HG03432 (cell line): ENCODE results near the gene S100A12.

ENCODE experiments used
- ATAC-seq: cut with Tn5 transposase; IDR thresholded peaks from one replicate; pipeline ENCODE4 v1.9.1; 2021; ENCODE audit warnings: mild to moderate bottlenecking, moderate library complexity; ENCODE audit not compliant: unreplicated experiment

Gene S100A12

DNA sequence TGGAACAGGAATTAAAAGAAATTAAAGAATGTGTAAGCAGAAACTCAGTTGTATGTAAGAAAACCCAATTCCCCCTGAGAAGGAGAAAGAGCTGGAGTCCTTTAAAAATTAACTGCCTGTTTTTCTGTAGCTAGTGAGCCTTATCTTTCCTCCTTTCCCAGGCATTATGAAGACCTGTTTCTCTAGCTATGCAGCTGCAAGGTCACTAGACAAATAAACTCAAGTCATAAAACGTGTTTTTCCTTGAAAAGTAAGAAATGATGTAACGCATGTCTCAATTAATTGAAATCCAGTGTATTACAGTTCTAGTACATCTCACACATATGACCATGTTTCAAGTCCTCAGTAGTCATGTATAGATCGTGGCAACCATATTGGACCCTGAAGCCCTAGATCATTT lies 5.3 kb downstream of the S100A12 start:
- no peak for ATAC-seq

- no peak for ATAC-seq
These were observed 6.9 kb downstream of the S100A12 start for GRCh38 chr1:153368495-153368894.

DNA sequence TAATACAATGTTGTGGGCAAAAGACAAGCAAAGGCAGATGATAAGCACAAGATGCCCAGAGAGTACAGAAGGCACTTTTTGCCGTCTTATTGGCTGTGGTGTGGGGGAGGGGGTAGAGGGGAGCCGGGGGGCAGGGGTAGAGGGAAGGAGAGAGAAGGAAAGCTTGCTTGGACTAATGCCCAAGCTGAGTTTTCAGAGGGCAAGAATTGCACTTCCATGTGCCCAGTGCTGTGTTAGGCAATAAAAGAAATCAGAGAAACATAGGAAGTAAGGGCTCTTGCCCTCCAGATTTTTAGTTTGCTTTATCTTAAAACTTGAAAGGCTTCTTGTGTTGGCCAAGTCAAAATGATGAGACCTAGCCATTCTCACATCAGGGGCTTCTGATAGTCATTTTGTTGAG lies 8.3 kb downstream of the S100A12 start:
- ATAC-seq, result no peak

DNA sequence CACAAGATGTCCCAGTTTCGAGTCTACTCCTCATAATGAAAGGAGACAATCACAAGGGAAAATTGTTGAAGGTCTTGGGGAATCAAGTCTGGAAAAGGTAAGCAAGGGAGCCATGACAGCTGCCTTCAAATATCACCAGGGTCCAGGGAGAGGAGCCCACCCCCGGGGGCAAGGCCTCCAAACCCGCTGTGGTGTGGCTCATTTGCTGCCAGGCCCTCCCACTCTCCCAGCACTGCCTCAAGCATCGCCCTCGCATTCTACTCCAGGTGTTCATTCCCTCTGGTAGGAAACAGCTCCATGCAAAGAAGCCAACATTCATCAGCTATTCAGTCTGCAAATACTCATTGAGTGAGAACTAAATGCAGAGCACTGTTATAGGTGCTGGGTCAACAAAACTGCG lies 9.2 kb downstream of the S100A12 start:
- no peak for ATAC-seq

DNA sequence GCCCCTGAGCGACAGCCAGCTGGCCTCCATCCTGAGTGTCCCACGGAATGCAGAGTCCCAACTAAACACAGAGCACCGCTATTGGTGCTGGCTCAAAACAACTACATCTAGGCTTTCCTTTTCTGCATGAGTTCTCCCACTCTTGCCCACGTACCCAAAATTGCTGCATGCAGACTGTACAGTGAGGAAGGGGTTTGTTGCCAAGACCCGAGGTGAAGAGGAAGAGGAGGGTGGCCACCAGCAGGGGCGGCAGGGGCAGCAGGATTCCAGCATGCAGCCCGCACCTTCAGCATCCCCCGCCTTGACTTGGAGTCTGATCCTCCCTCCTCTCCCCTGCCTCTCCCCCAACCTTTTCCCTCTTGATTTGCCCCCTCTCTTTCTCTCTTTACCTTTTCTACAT lies 9.7 kb downstream of the S100A12 start:
- no peak for ATAC-seq

- ATAC-seq, result no peak
These were observed 10.4 kb downstream of the S100A12 start for GRCh38 chr1:153364766-153365666.

GRCh38 chr1:153364156-153364555 lies 11.3 kb downstream of the S100A12 start:
- no peak for ATAC-seq

DNA sequence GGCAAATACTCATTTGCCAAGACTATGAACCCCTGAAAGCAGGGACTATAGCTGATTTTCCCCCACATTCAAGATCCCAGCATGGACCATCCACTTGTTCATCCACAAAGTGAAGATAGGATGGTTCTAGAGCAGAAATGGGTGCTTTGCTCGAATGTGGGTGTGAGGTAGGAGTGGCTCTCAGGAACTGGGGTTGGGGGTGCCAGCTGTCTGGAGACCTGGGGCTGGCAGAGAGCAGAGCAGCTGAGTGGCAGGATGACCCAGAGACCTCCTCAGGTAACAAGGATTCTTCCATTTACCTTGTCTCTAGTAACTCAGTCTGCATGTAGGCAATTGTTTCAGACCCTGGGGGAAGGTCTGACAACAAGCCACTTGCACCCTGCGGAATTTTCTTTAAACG lies 11.8 kb downstream of the S100A12 start:
- no peak for ATAC-seq

GRCh38 chr1:153362187-153362775 lies 13.1 kb downstream of the S100A12 start:
- no peak for ATAC-seq

- no peak for ATAC-seq
These were observed 13.8 kb downstream of the S100A12 start for GRCh38 chr1:153361480-153362109.

DNA sequence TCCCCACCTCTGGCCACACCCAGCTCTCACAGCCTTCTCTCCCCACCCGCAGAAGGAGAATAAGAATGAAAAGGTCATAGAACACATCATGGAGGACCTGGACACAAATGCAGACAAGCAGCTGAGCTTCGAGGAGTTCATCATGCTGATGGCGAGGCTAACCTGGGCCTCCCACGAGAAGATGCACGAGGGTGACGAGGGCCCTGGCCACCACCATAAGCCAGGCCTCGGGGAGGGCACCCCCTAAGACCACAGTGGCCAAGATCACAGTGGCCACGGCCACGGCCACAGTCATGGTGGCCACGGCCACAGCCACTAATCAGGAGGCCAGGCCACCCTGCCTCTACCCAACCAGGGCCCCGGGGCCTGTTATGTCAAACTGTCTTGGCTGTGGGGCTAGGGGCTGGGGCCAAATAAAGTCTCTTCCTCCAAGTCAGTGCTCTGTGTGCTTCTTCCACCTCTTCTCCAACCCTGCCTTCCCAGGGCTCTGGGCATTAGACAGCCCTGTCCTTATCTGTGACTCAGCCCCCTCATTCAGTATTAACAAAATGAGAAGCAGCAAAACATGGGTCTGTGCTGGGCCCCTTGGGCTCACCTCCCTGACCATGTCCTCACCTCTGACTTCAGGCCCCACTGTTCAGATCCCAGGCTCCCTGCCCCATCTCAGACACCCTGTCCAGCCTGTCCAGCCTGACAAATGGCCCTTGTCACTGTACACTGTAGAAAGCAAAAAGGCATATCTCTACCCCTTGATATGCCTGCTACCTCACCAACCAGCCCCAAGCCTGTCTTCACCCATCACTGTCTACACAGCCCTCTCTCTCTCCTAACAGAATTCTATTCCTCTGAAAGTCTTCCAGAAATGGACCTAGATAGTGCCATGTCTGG lies 14.6 kb downstream of the S100A12 start:
- ATAC-seq, result no peak

DNA sequence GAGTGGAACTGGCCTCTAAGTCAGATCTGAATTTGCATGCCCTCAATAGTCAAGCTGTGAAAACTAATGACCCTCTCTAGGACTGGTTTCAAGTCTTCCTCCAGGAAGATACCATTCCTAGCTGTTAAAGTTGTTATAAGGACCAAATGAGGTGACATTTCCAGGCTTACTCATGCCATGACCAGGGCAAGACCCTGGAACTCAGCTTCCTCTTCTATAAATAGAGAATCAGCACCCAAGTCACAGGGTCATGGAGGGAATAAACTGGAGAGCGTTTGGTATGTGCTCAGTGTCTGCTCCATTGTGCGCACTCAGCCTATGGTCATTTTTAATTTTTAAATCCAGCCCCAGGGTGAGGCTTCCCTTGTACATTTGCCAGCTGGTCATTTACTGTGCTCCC lies 15.2 kb downstream of the S100A12 start:
- no peak for ATAC-seq

DNA sequence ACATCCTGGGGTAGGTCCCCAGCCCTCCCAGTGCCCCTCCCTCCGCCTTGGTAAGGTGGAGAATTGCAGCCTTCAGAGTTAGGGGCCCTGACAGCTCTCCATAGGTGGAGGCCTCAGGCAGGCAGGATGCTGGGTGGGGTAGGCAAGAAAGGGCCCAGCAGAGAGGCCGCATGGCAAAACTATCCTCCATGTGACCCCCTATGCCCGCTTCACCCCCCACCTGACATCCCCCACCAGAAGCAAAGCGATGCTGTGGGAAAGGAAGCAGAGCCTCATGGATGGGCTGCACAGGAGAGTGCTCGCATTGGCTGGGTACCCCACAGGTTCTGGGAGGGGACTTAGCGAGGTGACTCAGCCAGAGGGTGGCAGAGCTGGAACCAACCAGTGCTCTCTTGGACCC lies 16.2 kb downstream of the S100A12 start:
- ATAC-seq, result no peak

GRCh38 chr1:153358691-153358975 lies 16.8 kb downstream of the S100A12 start:
- no peak for ATAC-seq

DNA sequence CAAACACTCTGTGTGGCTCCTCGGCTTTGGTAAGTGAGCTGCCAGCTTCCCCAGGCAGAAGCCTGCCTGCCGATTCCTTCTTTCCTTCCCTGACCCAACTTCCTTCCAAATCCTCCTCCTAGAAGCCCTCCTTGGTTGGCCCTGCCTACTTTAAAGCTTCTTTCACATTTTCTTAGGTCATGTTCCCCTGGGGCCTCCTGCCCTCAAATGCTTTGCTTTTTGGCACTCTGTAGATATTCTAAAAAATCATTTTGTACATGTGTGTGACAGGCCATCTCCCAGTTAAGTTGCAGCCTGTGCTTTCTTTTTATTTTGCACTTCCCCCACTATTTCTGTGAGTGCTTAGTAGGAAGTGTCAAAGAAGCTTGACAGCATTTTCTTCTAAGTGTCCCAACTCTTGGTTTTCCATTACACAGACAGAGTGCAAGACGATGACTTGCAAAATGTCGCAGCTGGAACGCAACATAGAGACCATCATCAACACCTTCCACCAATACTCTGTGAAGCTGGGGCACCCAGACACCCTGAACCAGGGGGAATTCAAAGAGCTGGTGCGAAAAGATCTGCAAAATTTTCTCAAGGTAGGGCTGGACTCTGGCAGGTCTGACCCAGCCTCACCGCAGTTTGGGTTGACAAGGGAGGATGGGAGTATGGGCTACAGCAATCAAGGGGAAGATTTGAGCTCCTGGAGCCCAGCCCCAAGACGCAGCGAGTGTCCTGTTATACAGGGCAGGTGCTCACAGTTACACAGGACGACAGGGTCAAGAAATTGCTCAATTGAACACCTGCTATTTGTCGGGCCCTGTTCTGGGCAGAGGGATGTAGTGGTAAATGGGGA lies 17.3 kb downstream of the S100A12 start, which contains the start of gene S100A9:
TSS of gene S100A9 (plus strand) at position 2 of the 838 bp plus-strand sequence. CDS start at position 432, 430 bp downstream.
- no peak for ATAC-seq

GRCh38 chr1:153357076-153357852 lies 18.2 kb downstream of the S100A12 start:
- no peak for ATAC-seq

- no peak for ATAC-seq
These were observed 18.9 kb downstream of the S100A12 start for GRCh38 chr1:153356392-153357075.

- ATAC-seq, result no peak
These were observed 19.9 kb downstream of the S100A12 start for GRCh38 chr1:153355445-153356071.
